ENCODE results near the gene CALD1.

The CALD1 gene

DNA sequence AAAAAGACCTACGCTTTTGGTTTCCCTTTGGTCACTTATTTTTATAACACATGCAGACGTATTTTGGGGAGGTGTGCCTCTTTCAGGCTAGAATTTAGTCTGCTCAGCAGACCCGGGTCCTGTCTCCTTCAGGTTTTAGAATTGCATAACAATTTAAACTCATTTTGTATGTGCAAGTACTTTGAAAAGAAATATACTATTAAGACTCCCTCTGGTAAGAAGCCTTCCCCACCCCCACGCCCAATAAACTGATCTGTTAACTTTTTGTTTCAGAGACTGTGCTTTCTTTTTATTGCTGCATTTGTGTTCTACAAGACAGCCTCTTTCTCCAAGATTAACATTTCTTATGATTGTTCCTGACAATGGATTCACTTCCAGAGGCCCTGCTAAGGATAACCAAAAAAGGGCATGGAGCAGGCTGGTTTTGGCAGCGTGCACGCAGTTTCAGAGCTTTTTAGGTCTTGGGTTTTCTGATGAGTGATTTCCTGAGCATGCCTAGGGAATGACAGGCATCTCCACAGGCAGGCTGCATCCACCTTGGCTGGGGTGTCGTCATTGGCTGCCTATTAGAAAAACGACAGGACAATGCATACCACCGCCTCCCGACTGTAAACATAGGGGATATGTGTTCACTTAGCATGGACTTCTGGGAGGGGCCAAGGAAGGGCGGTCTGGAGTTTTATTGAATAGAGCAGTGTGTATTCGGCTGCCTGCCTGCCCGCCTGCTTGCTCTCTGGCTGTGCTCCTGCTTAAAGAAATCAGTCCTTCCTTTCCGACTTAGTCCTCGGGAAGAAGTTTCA, at the start of gene CALD1:
Gene CALD1 (plus strand): TSS at position 694 of the 800 bp plus-strand sequence. CDS start 88,100 bp downstream, outside the sequence.
- no peak for DNase-seq

DNA sequence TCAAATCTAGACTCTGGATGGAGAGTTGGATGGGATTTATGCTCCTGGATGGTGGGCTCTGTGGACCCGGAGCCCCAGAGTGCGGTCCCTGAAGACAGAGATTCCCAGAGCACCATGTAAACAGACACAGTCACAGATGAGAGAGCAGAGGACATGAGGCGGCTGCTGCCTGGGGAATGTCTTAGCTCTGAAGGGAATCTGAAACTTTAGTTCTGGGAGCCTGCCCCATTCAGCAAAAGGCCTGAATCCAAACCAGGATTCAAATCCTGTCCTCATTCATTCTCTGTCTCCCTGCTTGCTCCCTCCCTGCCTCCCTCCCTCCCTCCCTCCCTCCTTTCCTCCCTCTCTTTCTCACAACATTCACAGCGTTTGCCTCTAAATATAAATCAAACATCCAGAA, 49.5 kb upstream of the CALD1 start:
- DNase-seq, result no peak

DNA sequence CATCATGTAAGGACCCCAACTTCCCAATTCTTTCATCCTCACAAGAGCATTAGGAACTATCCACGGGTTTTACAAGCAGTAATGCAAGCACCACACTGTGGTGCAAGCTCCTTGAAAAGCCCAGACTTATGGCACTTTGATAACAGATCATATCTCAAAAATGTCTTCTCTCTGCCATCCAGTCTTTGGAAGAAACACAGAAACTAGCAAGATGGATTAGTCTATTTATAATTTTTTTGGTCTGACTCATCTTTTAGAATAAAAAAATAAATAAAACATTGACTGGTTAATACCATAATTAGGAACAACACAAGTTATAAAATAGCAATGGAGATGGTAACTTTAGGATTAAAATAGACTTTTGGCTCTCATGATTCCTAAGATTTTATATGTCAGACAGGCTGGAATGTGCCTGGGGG, 49.0 kb upstream of the CALD1 start:
- no peak for DNase-seq

DNA sequence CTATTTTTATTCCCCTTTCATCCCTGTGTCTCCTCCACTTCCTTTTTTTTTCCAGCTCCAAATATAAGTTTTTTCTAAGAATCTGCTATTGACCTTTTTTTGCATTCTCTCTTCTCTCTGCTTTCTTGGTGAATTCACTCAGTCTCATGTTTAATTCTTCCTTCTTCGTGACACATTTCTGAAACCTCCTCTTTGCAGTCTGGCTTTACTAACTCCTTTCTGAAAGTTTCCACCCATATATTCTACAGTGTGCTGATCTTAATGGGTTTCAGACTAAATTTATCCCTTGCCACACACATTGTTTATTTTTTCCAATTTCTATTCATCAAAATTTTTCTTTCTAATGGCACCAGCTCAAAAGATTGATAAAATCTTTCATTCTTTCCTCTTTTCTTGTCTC, 47.8 kb upstream of the CALD1 start:
- DNase-seq, result no peak

GRCh38 chr7:134732728-134733127, 46.7 kb upstream of the CALD1 start:
- no peak for DNase-seq

- no peak for DNase-seq
These were observed 43.1 kb upstream of the CALD1 start for GRCh38 chr7:134736381-134736780.

- no peak for DNase-seq
These were observed 41.7 kb upstream of the CALD1 start for GRCh38 chr7:134737566-134738345.

DNA sequence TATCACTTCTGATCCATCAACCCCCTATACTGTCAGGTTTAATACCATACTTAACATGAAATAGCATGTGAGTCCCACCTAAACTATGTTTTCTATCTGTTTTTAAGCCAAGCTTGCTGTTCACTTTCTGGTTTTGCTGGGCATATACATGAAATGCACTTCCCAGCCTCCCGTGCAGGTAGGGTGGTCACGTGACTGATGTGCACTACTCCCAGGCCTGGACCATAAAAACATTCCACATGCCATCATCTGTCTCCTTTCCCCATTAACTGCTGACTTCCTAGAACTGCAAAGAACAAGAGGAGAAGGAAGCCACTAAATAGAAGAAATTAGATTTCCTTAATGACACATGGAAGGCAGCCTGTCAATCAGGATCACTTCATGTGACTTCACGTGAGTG, 40.1 kb upstream of the CALD1 start:
- no peak for DNase-seq

DNA sequence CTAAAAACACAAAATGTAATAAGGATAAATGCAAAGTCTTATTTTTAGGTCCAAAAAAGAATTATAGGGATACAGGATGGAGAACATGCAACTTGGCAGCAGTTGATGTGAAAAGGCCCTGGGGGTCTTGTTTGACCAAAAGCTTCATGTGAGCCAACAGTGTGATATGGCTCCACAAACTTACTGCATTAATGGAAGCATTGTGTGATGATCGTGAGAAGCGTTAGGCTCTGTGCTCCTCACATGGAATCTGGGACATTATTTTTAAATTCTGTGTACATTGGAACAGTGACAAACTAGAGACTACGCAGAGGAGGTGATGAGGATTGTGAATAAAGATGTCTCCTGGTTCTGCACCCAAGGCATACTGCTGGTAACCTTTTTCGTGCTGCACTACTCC, 39.1 kb upstream of the CALD1 start:
- no peak for DNase-seq

DNA sequence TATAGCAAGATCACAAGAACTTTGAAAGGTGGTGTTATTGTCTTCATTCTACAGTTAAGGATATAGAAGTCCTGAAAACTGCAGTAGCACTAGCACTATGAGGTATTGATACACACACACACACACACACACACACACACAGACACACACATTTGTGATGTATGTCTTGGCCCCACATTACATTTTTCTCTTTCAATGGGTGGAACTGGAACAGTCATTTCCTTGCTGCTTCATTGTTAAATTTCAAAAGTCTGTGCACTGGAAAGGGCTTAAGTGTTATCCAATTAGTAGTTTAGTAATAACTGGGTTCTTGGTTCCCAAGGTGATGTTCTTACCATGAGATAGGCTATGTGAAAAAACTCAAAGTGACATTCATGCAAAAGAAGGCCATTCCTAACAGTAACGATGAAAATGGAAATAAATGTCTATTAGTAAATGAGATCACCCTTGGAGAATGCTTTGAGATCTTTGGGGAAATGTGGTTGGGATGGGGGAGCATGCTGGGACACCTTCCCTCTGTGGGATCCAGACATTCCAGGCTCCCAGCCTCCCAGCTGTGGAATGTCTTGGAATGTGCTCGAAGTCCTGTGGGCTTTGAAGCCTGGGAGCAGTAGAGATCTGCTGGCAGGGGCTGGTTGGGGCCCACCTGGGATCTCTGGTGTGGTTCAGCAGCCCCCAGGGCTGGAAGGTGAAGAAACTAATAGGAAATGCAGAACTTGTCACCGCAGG, 37.4 kb upstream of the CALD1 start:
- no peak for DNase-seq

DNA sequence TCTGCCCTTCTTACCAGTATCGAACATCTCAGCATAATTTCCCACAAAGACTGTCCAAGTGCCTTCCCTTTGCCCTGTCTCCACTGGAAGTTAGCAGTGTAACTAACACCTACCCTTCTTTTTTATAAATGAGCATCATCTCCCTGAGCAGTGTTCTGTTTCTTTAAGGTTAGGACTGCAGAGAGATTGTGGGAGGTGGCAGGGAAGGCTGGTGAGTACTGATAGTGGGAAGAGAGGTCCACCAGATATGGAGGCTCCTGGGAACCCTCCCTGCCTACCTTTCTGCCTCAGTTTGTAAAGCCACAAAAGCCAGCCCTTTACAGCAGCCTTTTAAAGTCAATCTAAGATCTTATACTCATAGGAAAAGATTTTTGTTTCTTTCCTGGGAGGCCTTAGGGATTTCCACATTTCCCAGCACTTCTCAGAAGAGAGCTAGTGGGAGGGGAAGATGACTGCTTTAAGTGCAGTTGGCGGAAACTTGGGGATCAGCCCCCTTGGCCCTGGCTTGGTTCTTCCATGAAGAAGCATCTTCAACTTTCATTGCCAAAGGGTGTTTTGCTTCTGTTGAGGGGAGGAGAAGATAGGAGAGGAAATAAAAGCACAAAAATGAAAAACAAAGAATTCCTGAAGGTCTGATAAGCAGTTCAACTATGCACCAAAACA, 36.6 kb upstream of the CALD1 start:
- no peak for DNase-seq

GRCh38 chr7:134744569-134744968, 34.9 kb upstream of the CALD1 start:
- no peak for DNase-seq

DNA sequence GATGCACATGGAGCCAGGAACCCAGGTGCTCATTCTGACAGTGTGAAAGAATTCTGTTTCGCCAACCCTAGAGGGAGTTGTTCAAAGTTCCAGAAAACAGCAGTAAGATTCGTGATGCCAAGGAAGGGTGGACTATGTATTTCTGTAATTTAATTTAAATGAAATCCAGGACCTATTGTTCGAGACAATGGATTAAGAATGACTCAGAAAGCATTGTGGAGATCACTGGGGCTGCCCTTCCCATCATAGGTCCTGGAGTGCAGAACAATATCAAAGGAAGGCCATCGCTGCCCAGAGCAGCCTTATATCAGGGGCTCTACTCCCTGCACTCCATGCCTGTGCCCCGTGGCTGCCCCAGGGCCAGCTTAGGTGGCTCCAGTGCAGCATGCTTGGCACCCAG, 32.1 kb upstream of the CALD1 start:
- no peak for DNase-seq

- peak; percentile 74 for DNase-seq
These were observed 29.1 kb upstream of the CALD1 start for GRCh38 chr7:134750083-134751062.

DNA sequence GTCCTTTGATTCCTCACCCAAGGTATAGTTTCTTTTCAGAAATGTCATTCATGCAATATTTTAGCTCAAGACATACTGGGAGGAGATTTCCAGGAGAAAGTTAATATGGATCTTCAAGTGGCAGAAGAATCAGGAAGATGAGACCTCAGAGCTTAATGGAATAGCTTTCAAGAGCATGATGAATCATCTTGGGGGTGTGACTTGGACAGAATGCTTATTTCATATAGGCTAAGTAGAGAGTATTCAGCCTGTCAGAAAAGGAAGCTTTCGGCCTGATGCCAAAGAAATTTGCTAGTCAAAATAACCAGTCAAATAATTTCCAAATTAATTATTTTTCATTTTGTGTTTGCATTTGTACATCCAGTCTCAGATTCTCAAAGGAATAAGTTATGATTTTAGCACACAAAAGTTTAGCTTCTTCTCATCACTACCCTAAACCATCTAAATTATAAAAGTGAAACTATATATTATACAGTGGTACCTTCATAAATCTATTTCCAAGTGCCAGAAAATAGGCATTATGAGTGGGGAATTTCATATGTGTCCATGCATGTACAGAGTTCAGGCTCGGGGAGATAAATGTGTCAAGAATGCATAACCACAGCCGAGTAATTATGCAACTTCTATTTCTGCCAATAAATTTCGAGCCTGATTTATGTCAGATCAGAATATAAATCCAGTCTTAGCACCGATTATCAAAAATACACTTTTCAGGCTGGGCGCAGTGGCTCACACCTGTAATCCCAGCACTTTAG, 27.3 kb upstream of the CALD1 start:
- no peak for DNase-seq

DNA sequence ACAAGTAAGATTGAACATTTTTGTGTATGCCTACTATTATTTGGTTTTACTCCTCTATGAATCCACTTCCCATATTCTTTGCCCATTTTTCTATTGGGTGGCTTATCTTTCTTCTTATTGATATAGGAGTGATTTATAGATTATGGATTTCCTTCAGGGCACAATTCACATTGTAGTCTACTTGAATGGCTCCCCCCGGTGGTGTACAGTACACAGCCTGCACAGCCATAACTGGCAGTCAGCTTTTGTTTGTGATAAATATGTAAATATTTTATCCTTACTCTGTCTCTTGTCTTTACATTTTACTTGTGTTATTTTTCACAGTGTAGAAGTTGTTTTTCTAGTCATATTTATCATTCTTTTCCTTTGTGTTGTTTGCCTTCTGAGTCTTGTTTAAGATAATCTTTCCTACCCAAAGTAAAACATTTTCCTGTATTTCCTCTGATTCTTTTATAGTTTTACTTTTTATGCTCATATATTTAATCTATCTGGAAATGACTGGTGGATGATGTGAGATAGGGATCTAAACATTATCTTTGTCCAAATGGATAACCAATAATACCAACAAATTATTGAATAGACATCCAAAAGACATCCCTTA, 23.9 kb upstream of the CALD1 start:
- no peak for DNase-seq

DNA sequence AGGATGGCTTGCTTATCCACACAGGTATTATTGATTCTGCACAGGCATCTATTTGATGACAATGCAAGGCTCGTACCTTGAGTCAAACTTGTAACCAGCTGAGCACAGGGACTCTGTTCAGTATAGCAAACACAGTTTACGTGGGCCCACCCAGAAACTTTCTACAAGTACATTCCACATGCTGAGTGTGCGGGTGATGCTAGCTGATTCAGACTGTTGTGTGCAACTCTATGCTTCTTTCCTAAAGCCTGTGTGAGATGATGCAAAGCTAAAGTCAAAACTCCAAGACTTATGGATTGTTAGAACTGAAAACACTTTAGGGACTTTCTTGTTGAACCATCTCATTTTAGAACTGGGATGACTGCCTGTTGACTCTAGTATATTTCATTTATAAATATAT, 21.5 kb upstream of the CALD1 start:
- no peak for DNase-seq

GRCh38 chr7:134758981-134759380, 20.5 kb upstream of the CALD1 start:
- no peak for DNase-seq

- no peak for DNase-seq
These were observed 18.2 kb upstream of the CALD1 start for GRCh38 chr7:134761266-134761665.

DNA sequence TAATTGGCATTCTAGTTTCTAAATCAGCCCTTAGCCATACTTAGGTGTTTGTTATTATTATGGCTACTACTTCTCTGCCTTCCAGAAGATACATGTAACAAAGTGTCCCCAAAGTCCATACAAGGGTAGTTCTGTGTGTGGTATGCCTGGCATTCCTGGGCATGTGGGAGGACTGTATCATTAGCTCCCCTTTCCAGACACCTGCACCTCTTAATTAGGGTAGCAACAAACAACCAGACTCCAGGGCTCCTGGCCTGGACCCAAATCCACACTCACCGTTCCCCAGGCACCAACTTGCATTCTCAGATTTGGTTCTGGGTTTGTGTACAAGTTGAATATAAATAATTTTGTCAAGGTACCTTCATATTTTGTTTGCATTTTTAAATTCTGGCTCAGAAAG, 15.5 kb upstream of the CALD1 start:
- DNase-seq, result no peak

- no peak for DNase-seq
These were observed 15.1 kb upstream of the CALD1 start for GRCh38 chr7:134764365-134764764.
